ENCODE results near the gene KIF7.

GRCh38 chr15:89667706-89667960 lies 12.4 kb upstream of the KIF7 start:
- TF ChIP-seq EP300 (IDR thresholded peaks at IDR 0.05; ENCODE audit: borderline replicate concordance): no peak
- TF ChIP-seq MAX (IDR thresholded peaks at IDR 0.05): no peak
- no peak for TF ChIP-seq USF1 (IDR thresholded peaks at IDR 0.05)
- TF ChIP-seq NFIC (IDR thresholded peaks at IDR 0.05): no peak
- no peak for TF ChIP-seq REST (IDR thresholded peaks at IDR 0.05; ENCODE audit: low read depth)
- no peak for TF ChIP-seq CREB1 (IDR thresholded peaks at IDR 0.05; ENCODE audit: low read depth)
- no peak for TF ChIP-seq TAF1 (IDR thresholded peaks at IDR 0.05; ENCODE audit: low read depth)
- no peak for TF ChIP-seq TCF12 (IDR thresholded peaks at IDR 0.05; ENCODE audit: low read depth)
- no peak for TF ChIP-seq EGR1 (IDR thresholded peaks at IDR 0.05)
- TF ChIP-seq YY1 (IDR thresholded peaks at IDR 0.05; ENCODE audit: low read depth): no peak
- TF ChIP-seq TEAD4 (IDR thresholded peaks at IDR 0.05): no peak
